OCI-LY7 (cell line): Measurements from ENCODE around the gene BBS10.

Experiments used
- EZH2phosphoT487 ChIP-seq: fragments of 200-600 bp; sonication (generic); IDR thresholded peaks from 2 replicates; pipeline ENCODE4 v1.6.1; 2018; ENCODE audit warnings: low read depth, borderline replicate concordance, mild to moderate bottlenecking, mixed run types, antibody characterized with exemption, low read length, moderate library complexity, mixed read lengths
- TF ChIP-seq, protein P1 (sequence below): fragments of 200-600 bp; sonication (generic); conservative IDR thresholded peaks from 2 replicates; pipeline ENCODE4 v1.5.1; 2014; ENCODE audit warnings: mild to moderate bottlenecking, antibody characterized with exemption, low read length, moderate library complexity, mixed read lengths

DNA sequence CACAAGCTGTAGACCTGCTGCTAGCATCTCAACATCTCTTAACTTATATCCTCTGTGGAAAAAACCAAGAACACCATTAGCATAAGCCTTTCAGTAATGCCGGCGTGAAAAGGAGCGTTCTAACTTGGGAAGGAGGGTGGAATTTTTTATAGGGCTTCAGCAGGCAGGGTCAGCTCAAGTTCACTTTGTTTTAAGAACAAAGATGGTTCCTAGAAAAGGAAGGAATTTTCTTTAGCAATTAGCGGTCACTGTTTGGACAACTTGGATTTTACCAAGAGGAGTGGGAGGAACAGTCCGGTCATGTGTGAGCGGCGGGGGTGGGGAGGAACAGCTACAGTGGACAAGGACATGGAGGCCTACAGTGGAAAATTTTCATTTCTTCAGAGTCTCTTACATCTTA lies 35.9 kb downstream of the BBS10 start:
- TF ChIP-seq, protein P1, sequence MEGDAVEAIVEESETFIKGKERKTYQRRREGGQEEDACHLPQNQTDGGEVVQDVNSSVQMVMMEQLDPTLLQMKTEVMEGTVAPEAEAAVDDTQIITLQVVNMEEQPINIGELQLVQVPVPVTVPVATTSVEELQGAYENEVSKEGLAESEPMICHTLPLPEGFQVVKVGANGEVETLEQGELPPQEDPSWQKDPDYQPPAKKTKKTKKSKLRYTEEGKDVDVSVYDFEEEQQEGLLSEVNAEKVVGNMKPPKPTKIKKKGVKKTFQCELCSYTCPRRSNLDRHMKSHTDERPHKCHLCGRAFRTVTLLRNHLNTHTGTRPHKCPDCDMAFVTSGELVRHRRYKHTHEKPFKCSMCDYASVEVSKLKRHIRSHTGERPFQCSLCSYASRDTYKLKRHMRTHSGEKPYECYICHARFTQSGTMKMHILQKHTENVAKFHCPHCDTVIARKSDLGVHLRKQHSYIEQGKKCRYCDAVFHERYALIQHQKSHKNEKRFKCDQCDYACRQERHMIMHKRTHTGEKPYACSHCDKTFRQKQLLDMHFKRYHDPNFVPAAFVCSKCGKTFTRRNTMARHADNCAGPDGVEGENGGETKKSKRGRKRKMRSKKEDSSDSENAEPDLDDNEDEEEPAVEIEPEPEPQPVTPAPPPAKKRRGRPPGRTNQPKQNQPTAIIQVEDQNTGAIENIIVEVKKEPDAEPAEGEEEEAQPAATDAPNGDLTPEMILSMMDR = no peak
- no peak for TF ChIP-seq EZH2phosphoT487
